Nucleus accumbens (tissue), 56 donors: ENCODE measurements around the gene FABP1.

ENCODE experiments used
- DNase-seq, 56 donors: peaks; one replicate each; lab custom pipeline; 2025; lab: John Stamatoyannopoulos, UW

The FABP1 gene

GRCh38 chr2:88085602-88086001, 42.3 kb downstream of the FABP1 start:
- DNase-seq: no peak

GRCh38 chr2:88085099-88085498, 42.8 kb downstream of the FABP1 start:
- DNase-seq: no peak

GRCh38 chr2:88082781-88083180, 45.1 kb downstream of the FABP1 start:
- DNase-seq: peak in 28 of 56 donors; percentile 5 to 76 (median 40)

- DNase-seq: peak in 3 of 56 donors; percentile 30 to 49 (median 45)
Measured at GRCh38 chr2:88081924-88082608, 45.8 kb downstream of the FABP1 start.

- no peak for DNase-seq
Measured at GRCh38 chr2:88080545-88080944, 47.3 kb downstream of the FABP1 start.

GRCh38 chr2:88078643-88079172, 49.2 kb downstream of the FABP1 start:
- no peak for DNase-seq

- DNase-seq: no peak
Measured at GRCh38 chr2:88077080-88077479, 50.8 kb downstream of the FABP1 start.

GRCh38 chr2:88074854-88075292, 53.0 kb downstream of the FABP1 start:
- no peak for DNase-seq

- DNase-seq: no peak
Measured at GRCh38 chr2:88074150-88074549, 53.7 kb downstream of the FABP1 start.
